ENCODE measurements around the gene LKAAEAR1. TPM values are rescaled to one million over a fixed set of nuclear protein-coding genes. Genes with fewer than 3 reads are reported as not detected.

LKAAEAR1 gene
- total and polyA plus RNA-seq, 2 of the 4 experiments (the other 2 are of a cell fraction), result 0.21 TPM; not detected in 1

- Histone ChIP-seq H3K79me1 (ENCODE audit: low read depth in 1 of 2, low read length in 2 of 2) (no peaks in the 10 kb centered on the region), H3K4me1 (ENCODE audit: control insufficient read depth, insufficient read depth, low read length) (no peaks in the 10 kb centered on the region; the same call in 1 of the 2 replicates), H3K27ac (ENCODE audit: insufficient read depth, low read length) (no peak overlapping the region), H3K36me3 (ENCODE audit: control insufficient read depth, insufficient read depth, low read length) (no peaks in the 10 kb centered on the region), H4K8ac (ENCODE audit: low read depth in 2 of 2, low read length in 2 of 2) (no peak overlapping the region), H4K20me1 (ENCODE audit: insufficient read depth, low read length) (no peaks in the 10 kb centered on the region), H3K18ac (ENCODE audit: low read depth, low read length) (no peak overlapping the region), H4K5ac (ENCODE audit: low read depth, low read length) (no peak overlapping the region), H4K91ac (ENCODE audit: insufficient read depth, low read depth, low read length) (no peak overlapping the region), H2BK15ac (ENCODE audit: low read depth, low read length) (no peak overlapping the region), H2AK5ac (ENCODE audit: low read depth, low read length) (no peak overlapping the region), H3K9me1 (ENCODE audit: insufficient read depth, low read length) (no peaks in the 10 kb centered on the region), H3K56ac (ENCODE audit: extremely low read depth, insufficient read depth, low read length) (no peak overlapping the region), H2BK120ac (ENCODE audit: low read depth, low read length) (no peak overlapping the region), H3K23ac (ENCODE audit: low read depth, low read length) (no peak overlapping the region), H3K14ac (replicated peaks; ENCODE audit: low read depth, low read length) (no peak overlapping the region), H2BK5ac (ENCODE audit: low read depth, low read length, poor library complexity, severe bottlenecking) (no peak overlapping the region), H3K4me3 (ENCODE audit: insufficient read depth, low read depth, low read length) (no peak overlapping the region), H3K4ac (ENCODE audit: low read depth, low read length) (no peak overlapping the region), H2BK20ac (ENCODE audit: low read depth, low read length) (no peak overlapping the region), H3K27me3 (ENCODE audit: control insufficient read depth, insufficient read depth, low read length) (peaks cover 57% of the 10 kb centered on the region), H2AFZ (replicated peaks; ENCODE audit: low read length, poor library complexity) (no peak overlapping the region), H3K4me2 (ENCODE audit: low read depth, low read length) (no peak overlapping the region), H3K9me3 (ENCODE audit: control insufficient read depth, insufficient read depth, low read length) (no peaks in the 10 kb centered on the region), H2AK9ac (replicated peaks; ENCODE audit: low read depth, low read length, poor library complexity) (peak overlapping the region; percentile 42), H3K9ac (ENCODE audit: low read depth, low read length) (no peak overlapping the region)
- ChIA-PET POLR2A (ENCODE audit: unreplicated experiment) (no interaction called here), CTCF (no interaction called here)
- WGBS, 2 experiments (ENCODE audit: extremely low coverage in 2 of 2, insufficient read length in 1 of 2), result 52% methylated on average over 2 of the region's 11 CpGs; no CpG with 5 or more reads in 1 of the 2 experiments
- no peak for ATAC-seq (ENCODE audit: low read depth)
- in situ Hi-C loops (cut with MboI; ENCODE audit: low sequenced_read_pairs) (no loop called here), dilution Hi-C loops (cut with HindIII; ENCODE audit: low sequenced_read_pairs, unreplicated experiment) (no loop called here), intact Hi-C loops (cut with micrococcal nuclease) (no loop called here)
- no TSS peak for BruUV-seq (replicated peaks)
- TF ChIP-seq MAZ (IDR thresholded peaks at IDR 0.05; ENCODE audit: borderline replicate concordance, low read depth, low read length) (no peak), RCOR1 (IDR thresholded peaks at IDR 0.05; ENCODE audit: insufficient replicate concordance, low read length) (no peak), FOS (IDR thresholded peaks at IDR 0.05; ENCODE audit: low read depth, low read length) (no peak), MXI1 (IDR thresholded peaks at IDR 0.05; ENCODE audit: borderline replicate concordance, low read depth, low read length) (no peak), MAFK (IDR thresholded peaks at IDR 0.05; ENCODE audit: low read depth, low read length) (no peak)
- TF ChIP-seq, protein P1, sequence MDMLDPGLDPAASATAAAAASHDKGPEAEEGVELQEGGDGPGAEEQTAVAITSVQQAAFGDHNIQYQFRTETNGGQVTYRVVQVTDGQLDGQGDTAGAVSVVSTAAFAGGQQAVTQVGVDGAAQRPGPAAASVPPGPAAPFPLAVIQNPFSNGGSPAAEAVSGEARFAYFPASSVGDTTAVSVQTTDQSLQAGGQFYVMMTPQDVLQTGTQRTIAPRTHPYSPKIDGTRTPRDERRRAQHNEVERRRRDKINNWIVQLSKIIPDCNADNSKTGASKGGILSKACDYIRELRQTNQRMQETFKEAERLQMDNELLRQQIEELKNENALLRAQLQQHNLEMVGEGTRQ (IDR thresholded peaks at IDR 0.05; ENCODE audit: low read depth, low read length), result no peak
- no peak for DNase-seq
Measured at GRCh38 chr20:64051033-64051452, 33.2 kb downstream of the LKAAEAR1 start.
